ENCODE data around the gene CNN2. TPM values are rescaled to one million over a fixed set of nuclear protein-coding genes. Genes with fewer than 3 reads are reported as not detected.

Gene CNN2
- total and polyA plus RNA-seq, 9 donors = 31.3 to 64.9 (median 53.7) TPM

DNA sequence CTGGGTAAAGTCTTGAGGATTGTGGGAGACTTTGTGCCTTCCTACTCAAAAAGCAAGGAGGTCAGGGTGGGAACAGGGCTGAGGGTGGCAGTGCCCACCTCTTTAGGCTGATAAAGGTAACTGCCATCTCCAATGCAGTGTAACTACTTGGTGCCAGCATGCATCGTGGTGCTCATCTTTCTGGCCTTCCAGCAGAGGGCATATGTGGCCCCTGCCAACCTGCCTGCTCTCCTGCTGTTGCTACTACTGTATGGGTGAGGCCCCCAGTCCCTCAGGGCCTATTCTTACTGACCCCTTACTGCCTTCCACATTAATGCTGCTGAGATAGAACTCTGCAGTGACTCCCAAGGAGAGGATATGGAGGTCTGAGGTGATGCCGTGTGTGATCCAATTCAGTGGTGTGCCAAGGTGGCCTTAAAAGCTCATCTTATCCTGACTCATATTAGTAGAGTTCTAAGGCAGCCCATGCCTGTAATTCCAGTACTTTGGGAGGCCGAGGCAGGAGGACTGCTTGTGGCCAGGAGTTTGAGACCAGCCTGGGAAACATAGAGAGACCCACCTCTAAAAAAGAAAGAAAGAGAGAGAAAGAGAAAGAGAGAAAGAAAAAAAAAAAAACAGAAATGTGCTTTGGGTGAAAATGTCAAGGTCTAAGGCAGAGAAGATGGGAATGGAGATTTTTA lies 30.9 kb downstream of the CNN2 start:
- Histone ChIP-seq H3K36me3 (ENCODE audit: control insufficient read depth, insufficient read depth, low read length) (peaks cover 27% of the 10 kb centered on the region), H3K27ac (ENCODE audit: low read length) (no peak overlapping the region), H3K27me3 (ENCODE audit: control insufficient read depth, insufficient read depth, low read length) (peaks cover 2% of the 10 kb centered on the region), H3K9me3 (replicated peaks; ENCODE audit: control insufficient read depth, low read depth, low read length) (peaks cover 44% of the 10 kb centered on the region), H3K4me1 (ENCODE audit: control insufficient read depth, insufficient read depth, low read length) (no peaks in the 10 kb centered on the region), H3K4me3 (ENCODE audit: low read length) (no peak overlapping the region)
- 83% methylated on average over 1 of the region's 3 CpGs for WGBS (ENCODE audit: insufficient coverage)
- DNase-seq = no peak

DNA sequence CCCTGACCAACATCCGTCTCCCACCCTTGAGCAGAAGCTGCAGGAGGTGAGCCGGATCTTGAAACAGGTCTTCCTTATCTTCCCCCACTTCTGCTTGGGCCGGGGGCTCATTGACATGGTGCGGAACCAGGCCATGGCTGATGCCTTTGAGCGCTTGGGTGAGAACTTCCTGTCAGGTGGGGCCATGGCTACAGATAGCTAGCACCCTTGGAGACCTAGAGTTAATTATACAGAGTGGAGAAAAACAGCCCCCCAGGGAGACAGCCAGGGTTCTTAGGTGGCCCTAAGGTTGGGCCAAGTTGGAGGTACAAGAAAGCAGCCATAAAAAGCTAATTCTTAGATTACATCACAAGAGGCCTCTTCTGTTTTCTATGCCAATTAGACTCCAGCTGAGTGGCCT lies 31.7 kb downstream of the CNN2 start:
- WGBS (ENCODE audit: insufficient coverage) = 100% methylated on average over 4 of the region's 5 CpGs
- no peaks in the 10 kb centered on the region for H3K4me1 ChIP-seq (ENCODE audit: control insufficient read depth, insufficient read depth, low read length)
- H3K27me3 ChIP-seq (ENCODE audit: control insufficient read depth, insufficient read depth, low read length) = peaks cover 2% of the 10 kb centered on the region
- no peak overlapping the region for H3K4me3 ChIP-seq (ENCODE audit: low read length)
- no peak for DNase-seq
- peaks cover 44% of the 10 kb centered on the region for H3K9me3 ChIP-seq (replicated peaks; ENCODE audit: control insufficient read depth, low read depth, low read length)
- peaks cover 27% of the 10 kb centered on the region for H3K36me3 ChIP-seq (ENCODE audit: control insufficient read depth, insufficient read depth, low read length)
- H3K27ac ChIP-seq (ENCODE audit: low read length) = no peak overlapping the region

DNA sequence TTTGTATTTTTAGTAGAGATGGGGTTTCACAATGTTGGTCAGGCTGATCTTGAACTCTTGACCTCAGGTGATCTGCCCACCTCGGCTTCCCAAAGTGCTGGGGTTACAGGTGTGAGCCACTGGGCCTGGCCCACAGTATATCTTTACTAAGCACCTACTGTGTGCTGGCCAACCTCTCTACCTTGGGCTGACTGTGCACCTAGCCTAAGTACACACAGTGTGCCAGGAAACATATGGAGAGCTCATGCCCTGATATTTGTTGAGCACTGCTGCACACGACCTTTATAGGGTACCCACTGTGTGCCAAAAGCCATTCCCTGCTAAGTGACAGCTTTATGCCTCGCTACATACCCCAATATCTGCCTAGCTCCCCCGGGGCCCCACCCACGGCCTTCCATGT lies 34.3 kb downstream of the CNN2 start:
- peaks cover 13% of the 10 kb centered on the region for H3K4me1 ChIP-seq (ENCODE audit: control insufficient read depth, insufficient read depth, low read length)
- 56% methylated on average over 1 of the region's 5 CpGs for WGBS (ENCODE audit: insufficient coverage)
- no peak for DNase-seq
- peaks cover 23% of the 10 kb centered on the region for H3K36me3 ChIP-seq (ENCODE audit: control insufficient read depth, insufficient read depth, low read length)
- no peak overlapping the region for H3K4me3 ChIP-seq (ENCODE audit: low read length)
- H3K27ac ChIP-seq (ENCODE audit: low read length) = no peak overlapping the region
- H3K9me3 ChIP-seq (replicated peaks; ENCODE audit: control insufficient read depth, low read depth, low read length) = peaks cover 36% of the 10 kb centered on the region
- peaks cover 25% of the 10 kb centered on the region for H3K27me3 ChIP-seq (ENCODE audit: control insufficient read depth, insufficient read depth, low read length)

GRCh38 chr19:1061987-1062386 lies 35.6 kb downstream of the CNN2 start:
- Histone ChIP-seq H3K36me3 (ENCODE audit: control insufficient read depth, insufficient read depth, low read length) (peaks cover 10% of the 10 kb centered on the region), H3K27me3 (ENCODE audit: control insufficient read depth, insufficient read depth, low read length) (peaks cover 36% of the 10 kb centered on the region), H3K9me3 (replicated peaks; ENCODE audit: control insufficient read depth, low read depth, low read length) (peaks cover 23% of the 10 kb centered on the region), H3K4me1 (ENCODE audit: control insufficient read depth, insufficient read depth, low read length) (peaks cover 23% of the 10 kb centered on the region), H3K27ac (ENCODE audit: low read length) (no peak overlapping the region), H3K4me3 (ENCODE audit: low read length) (no peak overlapping the region)
- 92% methylated on average over 20 of the region's 20 CpGs for WGBS (ENCODE audit: insufficient coverage)
- DNase-seq = no peak

GRCh38 chr19:1062387-1063029 lies 36.1 kb downstream of the CNN2 start:
- WGBS (ENCODE audit: insufficient coverage) = 82% methylated on average over 15 of the region's 17 CpGs
- no peak for DNase-seq
- peaks cover 28% of the 10 kb centered on the region for H3K4me1 ChIP-seq (ENCODE audit: control insufficient read depth, insufficient read depth, low read length)
- H3K27me3 ChIP-seq (ENCODE audit: control insufficient read depth, insufficient read depth, low read length) = peaks cover 41% of the 10 kb centered on the region
- H3K36me3 ChIP-seq (ENCODE audit: control insufficient read depth, insufficient read depth, low read length) = peaks cover 8% of the 10 kb centered on the region
- no peak overlapping the region for H3K27ac ChIP-seq (ENCODE audit: low read length)
- H3K4me3 ChIP-seq (ENCODE audit: low read length) = no peak overlapping the region
- H3K9me3 ChIP-seq (replicated peaks; ENCODE audit: control insufficient read depth, low read depth, low read length) = peaks cover 18% of the 10 kb centered on the region

GRCh38 chr19:1063030-1063908 lies 36.9 kb downstream of the CNN2 start:
- Histone ChIP-seq H3K9me3 (replicated peaks; ENCODE audit: control insufficient read depth, low read depth, low read length) (peaks cover 11% of the 10 kb centered on the region), H3K27ac (ENCODE audit: low read length) (no peak overlapping the region), H3K27me3 (ENCODE audit: control insufficient read depth, insufficient read depth, low read length) (peaks cover 48% of the 10 kb centered on the region), H3K36me3 (ENCODE audit: control insufficient read depth, insufficient read depth, low read length) (peaks cover 7% of the 10 kb centered on the region), H3K4me3 (ENCODE audit: low read length) (no peak overlapping the region), H3K4me1 (ENCODE audit: control insufficient read depth, insufficient read depth, low read length) (peaks cover 29% of the 10 kb centered on the region)
- DNase-seq = no peak
- WGBS (ENCODE audit: insufficient coverage) = 92% methylated on average over 28 of the region's 37 CpGs

- peaks cover 3% of the 10 kb centered on the region for H3K9me3 ChIP-seq (replicated peaks; ENCODE audit: control insufficient read depth, low read depth, low read length)
- DNase-seq = no peak
- H3K4me1 ChIP-seq (ENCODE audit: control insufficient read depth, insufficient read depth, low read length) = peaks cover 29% of the 10 kb centered on the region
- 84% methylated on average over 33 of the region's 37 CpGs for WGBS (ENCODE audit: insufficient coverage)
- no peaks in the 10 kb centered on the region for H3K36me3 ChIP-seq (ENCODE audit: control insufficient read depth, insufficient read depth, low read length)
- no peak overlapping the region for H3K4me3 ChIP-seq (ENCODE audit: low read length)
- H3K27me3 ChIP-seq (ENCODE audit: control insufficient read depth, insufficient read depth, low read length) = peaks cover 56% of the 10 kb centered on the region
- H3K27ac ChIP-seq (ENCODE audit: low read length) = no peak overlapping the region
Measured at GRCh38 chr19:1063909-1064660, 37.7 kb downstream of the CNN2 start.

DNA sequence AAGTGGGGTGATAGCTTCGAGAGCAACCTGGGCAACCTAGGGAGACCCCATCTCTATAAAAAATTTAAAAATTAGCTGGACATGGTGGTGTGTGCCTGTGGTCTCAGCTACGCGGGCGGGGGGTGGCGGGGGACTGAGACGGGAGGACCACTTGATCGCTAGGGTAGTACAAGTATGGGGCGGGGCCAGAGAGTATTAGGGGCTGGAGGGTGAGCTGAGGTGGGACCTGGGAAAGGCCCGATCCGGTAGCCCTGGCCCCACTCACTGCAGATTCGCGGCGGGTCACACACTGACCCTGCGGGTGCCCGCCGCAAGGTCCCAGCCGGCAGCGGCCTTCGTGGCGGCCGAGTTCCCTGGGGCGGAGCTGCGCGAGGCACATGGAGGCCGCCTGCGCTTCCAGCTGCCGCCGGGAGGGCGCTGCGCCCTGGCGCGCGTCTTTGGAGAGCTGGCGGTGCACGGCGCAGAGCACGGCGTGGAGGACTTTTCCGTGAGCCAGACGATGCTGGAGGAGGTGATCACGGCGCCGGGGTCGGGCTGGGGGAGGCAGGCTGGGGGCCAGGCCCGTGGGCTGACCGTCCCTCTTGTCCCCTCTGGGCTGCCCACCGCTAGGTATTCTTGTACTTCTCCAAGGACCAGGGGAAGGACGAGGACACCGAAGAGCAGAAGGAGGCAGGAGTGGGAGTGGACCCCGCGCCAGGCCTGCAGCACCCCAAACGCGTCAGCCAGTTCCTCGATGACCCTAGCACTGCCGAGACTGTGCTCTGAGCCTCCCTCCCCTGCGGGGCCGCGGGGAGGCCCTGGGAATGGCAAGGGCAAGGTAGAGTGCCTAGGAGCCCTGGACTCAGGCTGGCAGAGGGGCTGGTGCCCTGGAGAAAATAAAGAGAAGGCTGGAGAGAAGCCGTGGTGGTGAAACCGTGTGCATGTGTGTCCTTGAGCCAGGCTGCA lies 38.5 kb downstream of the CNN2 start:
- WGBS (ENCODE audit: insufficient coverage) = 9% methylated on average over 54 of the region's 60 CpGs
- H3K4me1 ChIP-seq (ENCODE audit: control insufficient read depth, insufficient read depth, low read length) = peaks cover 33% of the 10 kb centered on the region
- H3K36me3 ChIP-seq (ENCODE audit: control insufficient read depth, insufficient read depth, low read length) = no peaks in the 10 kb centered on the region
- H3K9me3 ChIP-seq (replicated peaks; ENCODE audit: control insufficient read depth, low read depth, low read length) = peaks cover under 1% of the 10 kb centered on the region
- no peak overlapping the region for H3K27ac ChIP-seq (ENCODE audit: low read length)
- DNase-seq = peak; percentile 72
- H3K4me3 ChIP-seq (ENCODE audit: low read length) = no peak overlapping the region
- H3K27me3 ChIP-seq (ENCODE audit: control insufficient read depth, insufficient read depth, low read length) = peaks cover 65% of the 10 kb centered on the region

- H3K4me3 ChIP-seq (ENCODE audit: low read length) = no peak overlapping the region
- H3K27ac ChIP-seq (ENCODE audit: low read length) = no peak overlapping the region
- DNase-seq = peak; percentile 49
- H3K4me1 ChIP-seq (ENCODE audit: control insufficient read depth, insufficient read depth, low read length) = peaks cover 34% of the 10 kb centered on the region
- no peaks in the 10 kb centered on the region for H3K9me3 ChIP-seq (replicated peaks; ENCODE audit: control insufficient read depth, low read depth, low read length)
- H3K27me3 ChIP-seq (ENCODE audit: control insufficient read depth, insufficient read depth, low read length) = peaks cover 72% of the 10 kb centered on the region
- WGBS (ENCODE audit: insufficient coverage) = 37% methylated on average over 13 of the region's 17 CpGs
- H3K36me3 ChIP-seq (ENCODE audit: control insufficient read depth, insufficient read depth, low read length) = no peaks in the 10 kb centered on the region
Measured at GRCh38 chr19:1065606-1066109, 39.2 kb downstream of the CNN2 start.
